ENCODE results near the gene LOXL1.

GRCh38 chr15:73989001-73989798, 62.9 kb downstream of the LOXL1 start:
- no peak for TF ChIP-seq CTCF (IDR thresholded peaks at IDR 0.05; ENCODE audit: borderline replicate concordance, extremely low read depth, low read length, poor library complexity, severe bottlenecking)
- TF ChIP-seq EZH2 (IDR thresholded peaks at IDR 0.05; ENCODE audit: borderline replicate concordance, low read depth, low read length, severe bottlenecking): no peak
